A549 (cell line): ENCODE data around the gene NLRC3. TPM values are rescaled to one million over a fixed set of nuclear protein-coding genes. Genes with fewer than 3 reads are reported as not detected.
A peak's percentile ranks its signal among the peaks of the same experiment; 100 is the strongest.

Experiments
- ATAC-seq, 2 experiments: fragments of 200-7000 bp in 1 of 2; fragments of >200 bp in 1 of 2; cut with Nextera tagmentation in 1 of 2; cut with Tn5 transposase in 1 of 2; 3 replicates each; pipeline versions ENCODE4 v1.8.0 to v1.9.1; 2018 to 2020; ENCODE audit warnings: mild to moderate bottlenecking in 1 of 2, moderate library complexity in 1 of 2
- CTCF ChIA-PET: fragments of 300-600 bp; sonication (Branson Sonifier 250); formaldehyde crosslinking; extraction: SDS; loops from one replicate; lab custom pipeline; 2021; ENCODE audit warnings: antibody characterized with exemption, inconsistent platforms; lab: Yijun Ruan, JAX
- POLR2A ChIA-PET: fragments of 350-600 bp; formaldehyde crosslinking; extraction: SDS; loops from one replicate; lab custom pipeline; 2021; ENCODE audit warnings: antibody characterized with exemption, inconsistent platforms; lab: Yijun Ruan, JAX
- DNase-seq, 2 experiments: peaks; one replicate each; pipeline versions ENCODE4 v3.0.0 to v3.0.0-alpha.2; 2011 to 2016; ENCODE audit warnings: low read depth in 1 of 2, low spot score in 1 of 2
- FAIRE-seq: peaks from 2 replicates; lab custom pipeline; 2011; peaks lifted over from hg19 to GRCh38; lab: Jason Lieb, UNC
- H3K27ac ChIP-seq, 2 experiments: fragments of >200 bp; sonication (Bioruptor Twin); formaldehyde crosslinking; 3 replicates each; pipeline ENCODE4 v1.5.1; 2016 to 2017
- H3K4me1 ChIP-seq: fragments of >200 bp; sonication (Bioruptor Twin); formaldehyde crosslinking; 3 replicates; pipeline ENCODE4 v1.6.1; 2016
- H3K4me2 ChIP-seq: fragments of >200 bp; sonication (Bioruptor Twin); formaldehyde crosslinking; 3 replicates; pipeline ENCODE4 v1.6.1; 2016
- H3K4me3 ChIP-seq: fragments of >200 bp; sonication (Bioruptor Twin); formaldehyde crosslinking; 3 replicates; pipeline ENCODE4 v1.5.1; 2016
- H3K9me3 ChIP-seq: fragments of >200 bp; sonication (Bioruptor Twin); formaldehyde crosslinking; 3 replicates; pipeline ENCODE4 v1.6.1; 2016
- CEBPB ChIP-seq, 2 experiments: fragments of >200 bp in 1 of 2; sonication (Bioruptor Twin) in 1 of 2; formaldehyde crosslinking in 1 of 2; IDR thresholded peaks; 2 replicates each; pipeline ENCODE4 v1.6.1; 2012 to 2016
- CHD2 ChIP-seq: fragments of 150-350 bp; IDR thresholded peaks from 2 replicates; pipeline ENCODE4 v1.6.1; 2014; ENCODE audit warnings: low read length; ENCODE audit not compliant: partially characterized antibody
- EHF ChIP-seq: fragments of 250-450 bp; sonication (Bioruptor Pico); IDR thresholded peaks from 2 replicates; pipeline ENCODE4 v1.5.0; 2020; ENCODE audit warnings: mild to moderate bottlenecking
- FOSL2 ChIP-seq, 2 experiments: fragments of 450-650 bp in 1 of 2; fragments of >200 bp in 1 of 2; sonication (Bioruptor Twin) in 1 of 2; formaldehyde crosslinking; IDR thresholded peaks; 2 replicates each; pipeline versions ENCODE4 v1.5.0 to v1.6.1; 2016 to 2020; ENCODE audit warnings: mild to moderate bottlenecking in 1 of 2, moderate library complexity in 1 of 2
- HOXB5 ChIP-seq: fragments of 250-450 bp; sonication (Bioruptor Pico); IDR thresholded peaks from 2 replicates; pipeline ENCODE4 v1.5.0; 2020; ENCODE audit warnings: mild to moderate bottlenecking, moderate library complexity
- NFE2L2 ChIP-seq: fragments of 150-350 bp; conservative IDR thresholded peaks from 2 replicates; pipeline ENCODE4 v1.6.1; 2014; ENCODE audit warnings: low read length
- NPAS2 ChIP-seq: fragments of 250-450 bp; sonication (Bioruptor Pico); IDR thresholded peaks from 2 replicates; pipeline ENCODE4 v1.8.0; 2022; ENCODE audit warnings: mild to moderate bottlenecking, moderate library complexity, borderline replicate concordance
- NR3C1 ChIP-seq: fragments of >200 bp; sonication (Bioruptor Twin); formaldehyde crosslinking; IDR thresholded peaks from 3 replicates; pipeline ENCODE4 v1.6.1; 2017
- PBX3 ChIP-seq: IDR thresholded peaks from 2 replicates; pipeline ENCODE4 v1.6.1; 2012
- POLR2AphosphoS2 ChIP-seq: conservative IDR thresholded peaks from 2 replicates; pipeline ENCODE4 v1.6.1; 2012; ENCODE audit warnings: low read length, improper control_type of control experiment, inconsistent platforms
- RARB ChIP-seq: fragments of 250-450 bp; sonication (Bioruptor Pico); IDR thresholded peaks from 2 replicates; pipeline ENCODE4 v1.8.0; 2021; ENCODE audit warnings: mild to moderate bottlenecking, moderate library complexity
- RNF2 ChIP-seq: fragments of 200-600 bp; sonication (generic); IDR thresholded peaks from 2 replicates; pipeline ENCODE4 v1.6.1; 2016; ENCODE audit warnings: low read depth, mild to moderate bottlenecking, antibody characterized with exemption, moderate library complexity, borderline replicate concordance
- SMC3 ChIP-seq: fragments of >200 bp; sonication (Bioruptor Twin); formaldehyde crosslinking; IDR thresholded peaks from 3 replicates; pipeline ENCODE4 v1.6.1; 2018; ENCODE audit warnings: inconsistent platforms
- SREBF2 ChIP-seq: fragments of 450-650 bp; IDR thresholded peaks from 2 replicates; pipeline ENCODE4 v1.6.1; 2014; ENCODE audit warnings: mild to moderate bottlenecking, moderate library complexity
- ZFP36 ChIP-seq: fragments of 450-650 bp; IDR thresholded peaks from 2 replicates; pipeline ENCODE4 v1.6.1; 2014; ENCODE audit warnings: borderline replicate concordance; ENCODE audit not compliant: partially characterized antibody
- ZSCAN20 ChIP-seq: fragments of 250-450 bp; sonication (Bioruptor Pico); IDR thresholded peaks from 2 replicates; pipeline ENCODE4 v1.8.0; 2022; ENCODE audit warnings: mild to moderate bottlenecking, moderate library complexity
- WGBS: methylation state at CpG from one replicate; pipeline ENCODE4 v1.1.6; 2017; ENCODE audit errors: missing lambda C conversion rate; 5-methylcytosine and 5-hydroxymethylcytosine counted together
- polyA plus RNA-seq, 4 experiments: library from polyadenylated mRNA; depleted of rRNA in 3 of 4; stranded (reverse); fragments of >200 nt; fragmentation: RNase III in 1 of 4; extraction: RNeasy Plus Mini Kit Qiagen cat#74134 plus additional on column Dnase treatment in 1 of 4; gene quantifications; 2 replicates in 3 of 4; 3 replicates in 1 of 4; pipeline ENCODE4 v1.2.3, GENCODE V29; 2011 to 2017
- TF ChIP-seq, protein P1 (sequence below): IDR thresholded peaks from 2 replicates; pipeline ENCODE4 v1.6.1; 2012; ENCODE audit warnings: low read depth, borderline replicate concordance
- TF ChIP-seq, protein P2 (sequence below): fragments of >200 bp; sonication (Bioruptor Twin); formaldehyde crosslinking; IDR thresholded peaks from 3 replicates; pipeline ENCODE4 v1.5.1; 2016

NLRC3 gene
- polyA plus RNA-seq, 2 of the 4 experiments (the other 2 are of a cell fraction) = 0.04 TPM; not detected in 1

DNA sequence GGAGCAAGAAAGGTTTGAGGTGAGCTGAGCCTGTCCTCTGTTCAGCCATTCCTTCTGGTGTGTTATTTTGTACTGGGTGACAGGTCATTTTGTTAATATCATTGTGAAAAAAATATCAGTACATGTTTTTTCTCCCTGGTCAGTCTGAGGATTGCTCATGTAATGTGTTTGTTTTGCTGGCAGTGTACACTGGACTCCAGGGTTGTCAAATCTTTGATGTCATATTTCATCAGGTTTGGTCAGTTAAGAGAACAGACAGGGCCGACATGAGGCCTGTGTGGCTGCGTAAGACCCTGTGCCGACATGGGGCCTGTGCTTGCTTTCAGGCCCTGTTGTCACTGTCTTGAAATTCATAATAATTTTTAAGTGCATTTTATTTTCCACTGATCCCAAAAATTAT is 53.9 kb downstream of the NLRC3 start:
- DNase-seq (no peak), ATAC-seq (no peak), FAIRE-seq (no peak)
- H3K27ac ChIP-seq = no peak overlapping the region
- CTCF ChIA-PET = interaction anchor here (1.1 kb wide), 1 partner anchor 10 kb away, joined by 5 read pairs; no protein-coding TSS in a partner anchor
- H3K4me1 ChIP-seq = peaks cover 11% of the 10 kb centered on the region
- H3K4me3 ChIP-seq = no peak overlapping the region
- TF ChIP-seq ZSCAN20 (no peak), EHF (CRISPR knock-in tag) (no peak), RNF2 (no peak), HOXB5 (CRISPR knock-in tag) (no peak)
- POLR2A ChIA-PET = no interaction called here
- no peak overlapping the region for H3K4me2 ChIP-seq
- 95% methylated on average over 3 of the region's 3 CpGs for WGBS
- no peaks in the 10 kb centered on the region for H3K9me3 ChIP-seq

- no peak overlapping the region for H3K4me3 ChIP-seq
- no peak overlapping the region for H3K27ac ChIP-seq
- no peak for TF ChIP-seq NR3C1
- TF ChIP-seq CHD2 = no peak
- no peak for TF ChIP-seq ZFP36
- TF ChIP-seq ZSCAN20 = no peak
- no peak for TF ChIP-seq SREBF2
- no peak overlapping the region for H3K4me2 ChIP-seq
- H3K9me3 ChIP-seq = no peaks in the 10 kb centered on the region
- no peak for DNase-seq
- ATAC-seq = no peak
- peaks cover 11% of the 10 kb centered on the region for H3K4me1 ChIP-seq
- POLR2A ChIA-PET = no interaction called here
- no peak for FAIRE-seq
- CTCF ChIA-PET = no interaction called here
- 87% methylated on average over 8 of the region's 8 CpGs for WGBS
Observed at GRCh38 chr16:3520841-3521240, 56.4 kb downstream of the NLRC3 start.

DNA sequence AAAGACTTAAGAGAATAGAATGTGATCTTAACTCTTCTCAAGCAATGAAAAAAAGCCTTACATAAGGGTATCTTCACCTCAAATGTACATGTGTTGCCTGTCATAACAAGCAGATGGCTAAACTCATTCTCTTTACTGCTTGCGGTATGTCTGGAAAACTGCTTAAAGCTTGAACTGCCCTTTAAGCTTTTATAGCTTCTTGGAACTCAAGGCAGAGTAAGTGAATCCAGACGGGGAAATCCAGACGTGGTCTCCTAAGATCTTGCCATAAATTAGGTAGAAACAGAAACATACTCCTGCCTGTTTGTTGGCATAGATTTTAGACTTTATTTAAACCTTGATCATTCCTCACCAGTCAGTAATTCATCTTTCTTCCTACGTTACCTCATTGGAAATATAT is 56.8 kb downstream of the NLRC3 start:
- CTCF ChIA-PET = no interaction called here

GRCh38 chr16:3519581-3519980 is 57.6 kb downstream of the NLRC3 start:
- H3K4me2 ChIP-seq = 0 out of 3 replicates have a peak overlapping the region, but pooled peaks have one; percentile 22
- CTCF ChIA-PET = no interaction called here
- 82% methylated on average over 2 of the region's 2 CpGs for WGBS
- no peaks in the 10 kb centered on the region for H3K9me3 ChIP-seq
- DNase-seq = peak; percentile 35 to 43
- H3K4me1 ChIP-seq = peaks cover 11% of the 10 kb centered on the region
- TF ChIP-seq FOSL2 (IDR thresholded peaks at IDR 0.05) = no peak
- TF ChIP-seq FOSL2 (CRISPR knock-in tag; IDR thresholded peaks at IDR 0.05) = peak; percentile 37; the same call in 1 of the 2 replicates
- TF ChIP-seq, protein P1, sequence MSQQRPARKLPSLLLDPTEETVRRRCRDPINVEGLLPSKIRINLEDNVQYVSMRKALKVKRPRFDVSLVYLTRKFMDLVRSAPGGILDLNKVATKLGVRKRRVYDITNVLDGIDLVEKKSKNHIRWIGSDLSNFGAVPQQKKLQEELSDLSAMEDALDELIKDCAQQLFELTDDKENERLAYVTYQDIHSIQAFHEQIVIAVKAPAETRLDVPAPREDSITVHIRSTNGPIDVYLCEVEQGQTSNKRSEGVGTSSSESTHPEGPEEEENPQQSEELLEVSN = no peak
- no peak for TF ChIP-seq ZSCAN20
- TF ChIP-seq CEBPB (IDR thresholded peaks at IDR 0.05) = peak in 1 of 2 experiments; percentile 38; a peak in 1 of 4 replicates
- TF ChIP-seq, protein P2, sequence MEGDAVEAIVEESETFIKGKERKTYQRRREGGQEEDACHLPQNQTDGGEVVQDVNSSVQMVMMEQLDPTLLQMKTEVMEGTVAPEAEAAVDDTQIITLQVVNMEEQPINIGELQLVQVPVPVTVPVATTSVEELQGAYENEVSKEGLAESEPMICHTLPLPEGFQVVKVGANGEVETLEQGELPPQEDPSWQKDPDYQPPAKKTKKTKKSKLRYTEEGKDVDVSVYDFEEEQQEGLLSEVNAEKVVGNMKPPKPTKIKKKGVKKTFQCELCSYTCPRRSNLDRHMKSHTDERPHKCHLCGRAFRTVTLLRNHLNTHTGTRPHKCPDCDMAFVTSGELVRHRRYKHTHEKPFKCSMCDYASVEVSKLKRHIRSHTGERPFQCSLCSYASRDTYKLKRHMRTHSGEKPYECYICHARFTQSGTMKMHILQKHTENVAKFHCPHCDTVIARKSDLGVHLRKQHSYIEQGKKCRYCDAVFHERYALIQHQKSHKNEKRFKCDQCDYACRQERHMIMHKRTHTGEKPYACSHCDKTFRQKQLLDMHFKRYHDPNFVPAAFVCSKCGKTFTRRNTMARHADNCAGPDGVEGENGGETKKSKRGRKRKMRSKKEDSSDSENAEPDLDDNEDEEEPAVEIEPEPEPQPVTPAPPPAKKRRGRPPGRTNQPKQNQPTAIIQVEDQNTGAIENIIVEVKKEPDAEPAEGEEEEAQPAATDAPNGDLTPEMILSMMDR = no peak
- peak; percentile 34 to 72; a peak in 3 of 6 replicates for ATAC-seq
- no peak for FAIRE-seq
- no peak overlapping the region for H3K27ac ChIP-seq
- H3K4me3 ChIP-seq = no peak overlapping the region
- POLR2A ChIA-PET = no interaction called here

More for the DNA sequence above, 56.8 kb downstream of the NLRC3 start:
- ATAC-seq = no peak
- Histone ChIP-seq H3K4me1 (peaks cover 11% of the 10 kb centered on the region), H3K4me3 (no peak overlapping the region), H3K4me2 (no peak overlapping the region), H3K9me3 (no peaks in the 10 kb centered on the region), H3K27ac (no peak overlapping the region)
- WGBS = 95% methylated on average over 4 of the region's 4 CpGs
- DNase-seq = no peak
- POLR2A ChIA-PET = no interaction called here
- FAIRE-seq = no peak
- no peak for TF ChIP-seq NPAS2 (CRISPR knock-in tag)

- Histone ChIP-seq H3K27ac (no peak overlapping the region), H3K4me1 (peaks cover 15% of the 10 kb centered on the region), H3K4me3 (no peak overlapping the region), H3K9me3 (no peaks in the 10 kb centered on the region), H3K4me2 (no peak overlapping the region)
- CTCF ChIA-PET = interaction anchor here (0.6 kb wide), 1 partner anchor 985 kb away, joined by 3 read pairs; no protein-coding TSS in a partner anchor
- WGBS = 93% methylated on average over 8 of the region's 8 CpGs
- no peak for TF ChIP-seq HOXB5 (CRISPR knock-in tag)
- no peak for TF ChIP-seq POLR2AphosphoS2
- no peak for TF ChIP-seq RARB (CRISPR knock-in tag)
- TF ChIP-seq PBX3 = no peak
- no peak for TF ChIP-seq SMC3
- TF ChIP-seq NFE2L2 = no peak
- FAIRE-seq = no peak
- peak in 1 of 2 experiments; percentile 47; a peak in 1 of 6 replicates for ATAC-seq
- POLR2A ChIA-PET = no interaction called here
- no peak for DNase-seq
Observed at GRCh38 chr16:3518986-3519348, 58.2 kb downstream of the NLRC3 start.
